Thoracic aorta (tissue), 2 donors: ENCODE measurements around the gene NEDD4L. TPM values are rescaled to one million over a fixed set of nuclear protein-coding genes. Genes with fewer than 3 reads are reported as not detected.
A peak's percentile ranks its signal among the peaks of the same experiment; 100 is the strongest.

Source experiments
- ATAC-seq: fragments of 150-250 bp; one replicate; pipeline ENCODE4 v1.8.0; 2017; ENCODE audit warnings: low read depth; ENCODE audit not compliant: insufficient number of reproducible peaks, low FRiP score
- DNase-seq: peaks from one replicate; pipeline ENCODE4 v3.0.0-alpha.2; 2020; ENCODE audit warnings: low spot score
- H3K27ac ChIP-seq, 2 donors: fragments of 200-600 bp; sonication (generic); 1 replicate in 1 of 2; 2 replicates in 1 of 2; pipeline ENCODE4 v1.5.1; 2016; ENCODE audit warnings: mild to moderate bottlenecking in 2 of 2, moderate library complexity in 2 of 2
- H3K27me3 ChIP-seq: fragments of 200-600 bp; sonication (generic); replicated peaks from 2 replicates; pipeline ENCODE4 v1.6.0; 2016; ENCODE audit warnings: mild to moderate bottlenecking; ENCODE audit not compliant: insufficient read depth
- H3K36me3 ChIP-seq: fragments of 200-600 bp; sonication (generic); one replicate; pipeline ENCODE4 v1.5.1; 2016
- H3K4me1 ChIP-seq, 2 donors: fragments of 200-600 bp; sonication (generic); 1 replicate in 1 of 2; 2 replicates in 1 of 2; pipeline versions ENCODE4 v1.5.1 to v1.6.0; 2016; ENCODE audit warnings: low read depth in 2 of 2, mild to moderate bottlenecking in 1 of 2; ENCODE audit not compliant: control insufficient read depth in 1 of 2
- H3K4me3 ChIP-seq: fragments of 200-600 bp; sonication (generic); 2 replicates; pipeline ENCODE4 v1.5.1; 2016; ENCODE audit warnings: mild to moderate bottlenecking
- H3K9me3 ChIP-seq: fragments of 200-600 bp; sonication (generic); 2 replicates; pipeline ENCODE4 v1.5.1; 2016
- CTCF ChIP-seq: fragments of 200-600 bp; sonication (generic); IDR thresholded peaks from one replicate; pipeline ENCODE4 v1.5.1; 2019; ENCODE audit warnings: antibody characterized with exemption
- total RNA-seq, 2 donors: library from RNA; depleted of rRNA; stranded (reverse); fragments of >200 nt; gene quantifications; one replicate each; pipeline versions ENCODE4 v1.1.0 to v1.2.3, GENCODE V29; 2016

The NEDD4L gene
- total RNA-seq, 2 donors from 2014 or later: 13.9 to 22.9 TPM

- H3K4me1 ChIP-seq: peaks cover 0 to 6% of the 10 kb centered on the region in 2 donors
- H3K9me3 ChIP-seq: no peaks in the 10 kb centered on the region
- H3K36me3 ChIP-seq: no peaks in the 10 kb centered on the region
- peak overlapping the region in 1 of 2 donors; percentile 31 for H3K27ac ChIP-seq
- no peak overlapping the region for H3K4me3 ChIP-seq
- H3K27me3 ChIP-seq: no peaks in the 10 kb centered on the region
- no peak for TF ChIP-seq CTCF
- DNase-seq (peak; percentile 8), ATAC-seq (peak; percentile 79)
These were observed 318.1 kb downstream of the NEDD4L start for GRCh38 chr18:58362027-58362575.

- no peaks in the 10 kb centered on the region for H3K9me3 ChIP-seq
- no peak overlapping the region for H3K4me3 ChIP-seq
- peaks cover 0 to 6% of the 10 kb centered on the region in 2 donors for H3K4me1 ChIP-seq
- no peak for TF ChIP-seq CTCF
- H3K36me3 ChIP-seq: no peaks in the 10 kb centered on the region
- no peak for DNase-seq
- H3K27ac ChIP-seq: peak overlapping the region in 1 of 2 donors; percentile 31
- no peaks in the 10 kb centered on the region for H3K27me3 ChIP-seq
- ATAC-seq: no peak
These were observed 318.8 kb downstream of the NEDD4L start for GRCh38 chr18:58362829-58363271.

- no peak for ATAC-seq
- H3K27ac ChIP-seq: no peak overlapping the region
These were observed 319.9 kb downstream of the NEDD4L start for GRCh38 chr18:58363767-58364540.

DNA sequence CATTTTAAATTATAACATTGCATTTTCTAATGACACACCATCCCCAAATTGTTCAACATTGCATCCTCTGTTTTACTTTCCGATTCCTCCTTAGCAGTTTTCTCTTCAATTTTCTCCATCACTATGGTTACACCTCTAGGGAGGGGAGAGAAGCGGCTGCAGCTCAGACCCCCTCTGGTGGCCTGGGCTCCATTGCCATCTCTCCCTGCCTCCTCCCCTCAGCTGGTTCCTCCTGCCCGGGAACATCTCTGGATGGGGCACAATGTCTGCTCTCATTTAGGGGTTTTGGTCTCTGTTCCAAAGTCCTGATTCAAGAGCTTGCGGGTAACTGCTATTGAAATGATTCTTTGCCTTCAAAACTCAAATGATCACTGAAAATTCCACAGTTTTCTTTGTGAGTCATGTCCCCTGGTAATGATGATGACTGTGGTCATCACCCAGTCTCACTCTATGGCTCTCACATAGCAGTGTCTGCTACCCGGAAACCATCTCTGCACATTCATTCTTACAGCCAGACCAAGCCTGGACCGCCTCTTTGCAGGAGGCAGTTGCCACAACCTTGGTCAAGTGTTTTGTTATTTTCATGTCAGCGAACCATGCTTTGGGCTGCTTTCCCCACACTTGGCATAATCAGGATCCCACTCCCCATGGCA, 321.0 kb downstream of the NEDD4L start:
- Histone ChIP-seq H3K27ac (no peak overlapping the region), H3K4me3 (no peak overlapping the region), H3K27me3 (no peaks in the 10 kb centered on the region), H3K4me1 (peaks cover 0 to 6% of the 10 kb centered on the region in 2 donors), H3K9me3 (no peaks in the 10 kb centered on the region), H3K36me3 (no peaks in the 10 kb centered on the region)
- DNase-seq: no peak
- no peak for ATAC-seq
- TF ChIP-seq CTCF: no peak

More at GRCh38 chr18:58363767-58364540, 319.9 kb downstream of the NEDD4L start:
- H3K4me1 ChIP-seq: peaks cover 0 to 6% of the 10 kb centered on the region in 2 donors
- H3K4me3 ChIP-seq: no peak overlapping the region
- no peak for TF ChIP-seq CTCF
- H3K27me3 ChIP-seq: no peaks in the 10 kb centered on the region
- no peaks in the 10 kb centered on the region for H3K36me3 ChIP-seq
- no peak for DNase-seq
- no peaks in the 10 kb centered on the region for H3K9me3 ChIP-seq
